Right ventricle myocardium inferior (tissue), 1 donor: Measurements from ENCODE around the gene EIF3B. TPM values are rescaled to one million over a fixed set of nuclear protein-coding genes. Genes with fewer than 3 reads are reported as not detected.
"Not testable (repeated sequence)": the region's sequence is repeated elsewhere in the genome, so short reads cannot be mapped to it uniquely, and the experiment has no call there.

Experiments
- ATAC-seq: fragments of 200-7000 bp; cut with Tn5 transposase; one replicate; pipeline ENCODE4 v1.9.1; 2020; ENCODE audit warnings: mild to moderate bottlenecking, moderate library complexity
- DNase-seq: peaks from one replicate; pipeline ENCODE4 v3.0.0; 2021; ENCODE audit errors: missing footprints
- intact Hi-C: fragments of 100-400 bp; cut with DNase I; formaldehyde crosslinking; loops from one replicate; pipeline ENCODE4 v1.11.0; 2022
- total RNA-seq: library from RNA; stranded (reverse); fragmentation: NEBNext Ultra II Directional; extraction: Animal tissue kit (Norgen Biotek cat#: 25700); gene quantifications from one replicate; pipeline ENCODE4 v1.2.1, GENCODE V29; 2021
- donor health status: DM: no; HTN: yes; CAD: no; lungs with severe emphysema.

The EIF3B gene
- total RNA-seq, 1 donor from 2014 or later = 68.1 TPM

- ATAC-seq = peak; percentile 44
- intact Hi-C loops = no loop called here
These were observed 33.4 kb downstream of the EIF3B start for GRCh38 chr7:2387897-2388636.

DNA sequence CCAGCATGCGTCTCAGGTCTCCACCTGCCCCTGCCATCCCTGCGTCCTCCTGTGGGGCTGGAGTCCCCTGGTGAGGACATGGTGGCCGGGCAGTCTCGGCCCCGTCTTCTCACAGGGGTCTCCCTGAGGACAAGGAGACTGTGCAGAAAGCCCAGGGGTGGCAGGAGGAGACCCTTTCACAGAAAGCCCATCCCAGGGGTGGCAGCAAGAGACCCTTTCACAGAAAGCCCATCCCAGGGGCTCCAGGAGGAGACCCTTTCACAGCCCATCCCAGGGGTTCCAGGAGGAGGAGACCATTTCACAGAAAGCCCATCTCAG lies 34.0 kb downstream of the EIF3B start:
- intact Hi-C loops = no loop called here
- no peak for DNase-seq
- ATAC-seq = no peak

More at GRCh38 chr7:2387897-2388636, 33.4 kb downstream of the EIF3B start:
- no peak for DNase-seq

DNA sequence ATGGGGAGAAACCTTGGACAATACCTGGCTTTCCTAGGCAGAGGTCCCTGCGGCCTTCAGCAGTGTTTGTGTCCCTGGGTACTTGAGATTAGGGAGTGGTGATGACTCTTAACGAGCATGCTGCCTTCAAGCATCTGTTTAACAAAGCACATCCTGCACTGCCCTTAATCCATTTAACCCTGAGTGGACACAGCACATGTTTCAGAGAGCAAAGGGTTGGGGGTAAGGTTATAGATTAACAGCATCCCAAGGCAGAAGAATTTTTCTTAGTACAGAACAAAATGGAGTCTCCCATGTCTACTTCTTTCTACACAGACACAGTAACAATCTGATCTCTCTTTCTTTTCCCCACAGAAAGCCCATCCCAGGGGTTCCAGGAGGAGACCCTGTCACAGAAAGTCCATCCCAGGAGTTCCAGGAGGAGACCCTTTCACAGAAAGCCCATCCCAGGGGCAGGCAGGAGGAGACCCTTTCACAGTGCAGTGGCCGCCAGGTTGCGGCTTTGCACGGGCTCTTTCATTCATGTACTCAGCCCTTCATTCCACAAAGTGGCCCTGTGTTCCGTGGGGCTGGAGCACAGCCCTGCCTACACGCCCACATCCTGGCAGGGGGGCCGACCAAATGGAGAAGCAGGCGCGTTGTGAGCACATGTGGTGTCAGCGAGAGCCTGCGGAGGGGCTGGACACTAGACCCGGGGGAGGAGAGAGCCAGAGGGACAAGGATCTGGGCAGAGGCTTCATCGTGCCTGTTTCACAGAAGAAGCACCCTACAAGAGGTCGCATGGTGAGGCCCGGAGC lies 35.6 kb downstream of the EIF3B start:
- intact Hi-C loops = not testable (repeated sequence)
- DNase-seq (peak; percentile 77), ATAC-seq (peak; percentile 67)

DNA sequence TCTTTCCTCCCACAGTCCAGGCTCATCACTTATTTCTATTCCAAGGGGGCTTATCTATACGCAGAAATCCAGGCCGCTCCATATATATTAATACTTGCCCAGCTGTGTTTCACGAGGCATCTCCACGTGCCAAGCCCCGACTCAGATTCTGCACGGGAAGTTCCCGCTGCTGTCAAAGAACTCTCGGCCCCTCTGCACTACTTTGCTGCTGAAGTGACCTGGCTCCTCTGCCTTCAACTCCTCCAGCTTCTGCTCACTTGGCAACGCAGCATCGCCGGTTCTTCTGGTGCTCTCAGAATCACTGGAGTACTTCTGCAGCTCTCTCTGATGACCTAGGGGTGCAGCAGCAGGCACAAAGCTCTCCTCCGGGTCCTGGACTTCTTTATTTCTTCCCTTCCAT lies 39.1 kb downstream of the EIF3B start:
- intact Hi-C loops = no loop called here
- DNase-seq (no peak), ATAC-seq (no peak)

GRCh38 chr7:2394566-2395082 lies 40.0 kb downstream of the EIF3B start:
- ATAC-seq (no peak), DNase-seq (no peak)
- intact Hi-C loops = no loop called here

DNA sequence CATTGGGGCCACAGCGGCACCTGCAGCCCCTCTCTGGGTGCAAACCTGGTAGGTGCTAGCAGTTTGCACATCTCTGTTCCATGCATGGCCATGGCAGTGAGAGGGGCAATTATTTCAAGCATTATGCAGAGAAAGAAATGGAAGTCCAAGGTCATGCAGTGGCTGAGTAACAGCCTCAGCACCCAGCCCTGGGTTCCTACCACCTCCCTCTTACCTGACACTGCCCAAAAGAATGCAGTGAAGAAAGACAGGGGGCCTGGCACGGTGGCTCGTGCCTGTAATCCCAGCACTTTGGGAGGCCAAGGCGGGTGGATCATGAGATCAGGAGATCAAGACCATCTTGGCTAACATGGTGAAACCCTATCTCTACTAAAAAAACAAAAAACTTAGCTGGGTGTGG lies 43.9 kb downstream of the EIF3B start:
- no peak for DNase-seq
- no peak for ATAC-seq
- intact Hi-C loops = no loop called here

DNA sequence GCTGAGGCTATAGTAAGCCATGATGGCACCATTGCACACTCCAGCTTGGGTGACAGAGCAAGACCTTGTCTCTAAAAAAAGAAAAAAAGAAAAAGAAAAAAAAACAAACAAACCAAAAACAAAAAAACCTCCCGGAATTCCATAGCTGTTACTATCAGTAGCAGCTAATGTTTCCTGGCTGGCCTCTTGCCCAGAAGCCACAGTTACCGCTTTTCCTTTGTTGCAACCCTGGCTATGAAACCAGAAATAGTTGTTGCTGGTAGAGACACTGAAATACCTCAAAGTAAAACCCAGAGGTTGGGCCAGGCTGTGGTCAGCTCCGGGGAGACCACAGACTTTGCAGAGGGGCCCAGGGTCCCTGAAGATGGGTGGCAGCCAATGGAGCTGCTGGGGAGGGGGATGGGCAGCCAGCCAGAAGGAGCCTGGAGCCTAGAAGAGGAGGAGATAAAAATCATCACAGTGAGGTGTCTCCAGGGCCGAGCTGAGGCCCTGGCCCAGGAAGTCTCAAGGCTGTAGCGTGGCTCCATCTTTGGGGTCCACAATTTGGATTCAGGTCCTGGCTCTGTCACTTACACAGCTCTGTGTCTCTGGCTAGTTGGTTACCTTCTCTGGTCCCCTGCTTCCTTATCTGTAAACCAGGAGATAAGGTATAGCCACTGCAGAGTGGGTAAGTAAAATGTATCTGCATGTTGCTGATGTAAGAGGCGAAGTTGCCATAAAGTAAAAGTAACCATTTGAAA lies 45.4 kb downstream of the EIF3B start:
- intact Hi-C loops = no loop called here
- no peak for DNase-seq
- ATAC-seq = no peak

DNA sequence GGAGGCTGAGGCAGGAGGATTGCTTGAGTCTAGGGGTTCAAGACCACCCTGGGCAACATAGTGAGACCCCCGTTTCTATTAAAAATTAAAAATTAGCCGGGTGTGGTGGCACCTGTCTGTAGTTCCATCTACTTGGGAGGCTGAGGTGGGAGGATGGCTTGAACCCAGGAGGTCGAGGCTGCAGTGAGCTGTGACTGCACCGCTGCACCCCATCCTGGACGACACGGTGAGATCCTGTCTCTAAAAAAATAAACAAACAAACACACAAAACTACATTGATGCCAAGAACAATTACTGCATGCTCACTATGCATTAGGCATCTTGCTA lies 48.0 kb downstream of the EIF3B start:
- ATAC-seq = no peak
- intact Hi-C loops = no loop called here
- DNase-seq = peak; percentile 8

DNA sequence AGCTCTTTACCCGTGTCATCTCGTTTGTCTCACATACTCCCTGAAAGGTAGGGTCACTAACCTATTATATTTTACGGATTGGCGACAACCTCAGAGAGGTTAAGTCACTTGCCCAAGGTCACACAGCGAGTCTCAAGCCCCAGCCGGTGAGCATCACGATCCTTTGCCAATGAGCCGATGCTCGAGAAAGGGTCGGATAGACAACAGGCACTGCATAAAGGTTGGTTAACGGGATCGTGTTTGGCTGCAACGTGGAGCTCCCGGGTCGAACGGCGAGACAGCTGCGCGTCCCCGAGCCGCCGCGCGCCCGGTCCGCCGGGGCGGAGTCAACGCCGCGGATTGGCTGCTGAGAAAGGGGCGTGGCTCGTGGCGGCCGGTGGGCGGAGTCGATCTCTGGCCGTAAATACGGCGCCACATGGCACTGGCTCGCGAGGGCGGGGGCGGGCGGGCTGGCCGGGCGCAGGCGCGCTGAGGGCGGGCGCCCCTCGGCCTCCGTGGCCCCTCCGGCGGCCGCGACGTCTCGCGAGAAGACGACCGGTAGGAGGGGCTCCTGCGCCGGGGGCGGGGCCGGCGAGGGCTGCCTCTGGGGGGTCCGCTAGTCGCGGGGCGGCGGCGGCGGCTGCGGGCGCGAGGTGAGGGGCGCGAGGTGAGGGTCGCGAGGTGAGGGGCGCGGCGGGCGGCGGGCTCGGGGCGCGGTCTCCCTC lies 48.5 kb downstream of the EIF3B start, which contains the start of gene CHST12:
Gene CHST12, plus strand, starts transcription at position 598 of the 704 bp plus-strand sequence. CDS start 29,029 bp downstream, outside the sequence.
- intact Hi-C loops = no loop called here
- ATAC-seq (peak; percentile 91), DNase-seq (peak; percentile 97)

GRCh38 chr7:2403718-2404648 lies 49.4 kb downstream of the EIF3B start:
- ATAC-seq = peak; percentile 15
- intact Hi-C loops = no loop called here
- DNase-seq = peak; percentile 80

- DNase-seq (peak; percentile 39), ATAC-seq (no peak)
- intact Hi-C loops = no loop called here
These were observed 50.1 kb downstream of the EIF3B start for GRCh38 chr7:2404714-2405119.

- no peak for ATAC-seq
- DNase-seq = peak; percentile 35
- intact Hi-C loops = no loop called here
These were observed 50.6 kb downstream of the EIF3B start for GRCh38 chr7:2405201-2405600.

- no peak for ATAC-seq
- intact Hi-C loops = no loop called here
These were observed 51.1 kb downstream of the EIF3B start for GRCh38 chr7:2405601-2406345.

GRCh38 chr7:2409745-2410414 lies 55.3 kb downstream of the EIF3B start:
- ATAC-seq = peak; percentile 21
- peak; percentile 25 for DNase-seq
- intact Hi-C loops = no loop called here

More at GRCh38 chr7:2405601-2406345, 51.1 kb downstream of the EIF3B start:
- peak; percentile 77 for DNase-seq

- no peak for ATAC-seq
- no peak for DNase-seq
- intact Hi-C loops = no loop called here
These were observed 56.4 kb downstream of the EIF3B start for GRCh38 chr7:2411049-2411448.

DNA sequence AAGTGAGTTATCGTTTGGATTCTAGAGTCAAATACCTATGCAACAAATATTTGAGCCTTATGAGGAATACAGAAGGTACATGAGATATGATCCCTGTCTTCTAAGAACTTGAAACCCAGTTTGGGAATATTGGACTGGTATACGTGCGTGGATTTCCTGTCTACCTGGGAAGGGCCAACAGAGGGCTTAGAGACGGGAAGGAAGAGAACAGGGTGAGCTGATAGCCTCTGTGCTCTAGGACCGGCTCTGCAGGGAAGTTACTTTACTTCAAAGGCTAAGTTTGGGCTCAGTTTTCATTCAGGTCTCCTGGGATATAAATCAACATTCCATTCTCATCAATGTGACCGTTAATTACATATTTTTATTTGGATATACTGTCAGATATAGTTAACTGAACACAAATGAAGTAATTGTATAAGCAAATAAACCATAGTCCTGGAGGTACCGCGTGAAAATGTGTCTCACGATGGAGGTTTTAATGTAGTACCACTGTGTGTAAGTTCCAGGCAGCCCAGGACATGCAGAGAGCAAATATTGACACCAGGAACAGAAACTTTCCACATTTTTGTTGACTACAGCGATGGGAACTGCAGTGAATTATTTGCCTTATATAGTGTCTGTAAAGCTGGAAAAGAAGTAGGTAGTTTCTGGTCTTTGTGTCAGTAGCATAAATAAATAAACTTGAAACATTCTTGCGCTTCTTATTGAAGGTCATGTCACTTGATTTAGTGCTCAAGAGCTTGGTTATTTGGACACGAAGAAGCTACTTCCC lies 57.4 kb downstream of the EIF3B start:
- no peak for DNase-seq
- ATAC-seq = peak; percentile 33
- intact Hi-C loops = no loop called here
